OCI-LY1 (cell line): Measurements from ENCODE around the gene PTS.

Source experiments
- EZH2 ChIP-seq: fragments of 200-600 bp; sonication (generic), shearing (Covaris generic); IDR thresholded peaks from 2 replicates; pipeline ENCODE4 v1.8.0; 2017; ENCODE audit warnings: borderline replicate concordance, mixed run types, mild to moderate bottlenecking, antibody characterized with exemption, low read length, moderate library complexity, mixed read lengths
- TF ChIP-seq, protein P1 (sequence below): fragments of 200-600 bp; sonication (generic), shearing (Covaris generic); IDR thresholded peaks from 2 replicates; pipeline ENCODE4 v1.5.1; 2017; ENCODE audit warnings: mild to moderate bottlenecking, antibody characterized with exemption, low read length, moderate library complexity, mixed read lengths

DNA sequence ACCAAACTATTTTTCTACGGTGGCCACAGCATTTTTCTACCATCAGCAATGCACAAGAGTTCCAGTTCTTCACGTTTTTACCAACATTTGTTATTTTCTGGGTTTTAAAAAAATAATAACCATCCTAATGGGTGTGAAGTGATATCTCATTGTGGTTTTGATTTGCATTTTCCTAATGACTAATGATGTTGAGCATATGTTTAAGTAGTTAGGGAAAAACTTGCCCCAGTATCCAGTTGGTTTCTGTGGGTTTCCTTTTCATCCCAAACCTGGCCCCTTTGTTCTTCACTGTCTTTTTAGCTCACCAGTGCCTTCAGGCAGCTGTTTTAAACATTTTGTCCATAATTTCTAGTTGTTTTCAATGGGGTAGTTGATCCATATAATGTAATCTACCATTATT is 14.7 kb upstream of the PTS start:
- TF ChIP-seq, protein P1, sequence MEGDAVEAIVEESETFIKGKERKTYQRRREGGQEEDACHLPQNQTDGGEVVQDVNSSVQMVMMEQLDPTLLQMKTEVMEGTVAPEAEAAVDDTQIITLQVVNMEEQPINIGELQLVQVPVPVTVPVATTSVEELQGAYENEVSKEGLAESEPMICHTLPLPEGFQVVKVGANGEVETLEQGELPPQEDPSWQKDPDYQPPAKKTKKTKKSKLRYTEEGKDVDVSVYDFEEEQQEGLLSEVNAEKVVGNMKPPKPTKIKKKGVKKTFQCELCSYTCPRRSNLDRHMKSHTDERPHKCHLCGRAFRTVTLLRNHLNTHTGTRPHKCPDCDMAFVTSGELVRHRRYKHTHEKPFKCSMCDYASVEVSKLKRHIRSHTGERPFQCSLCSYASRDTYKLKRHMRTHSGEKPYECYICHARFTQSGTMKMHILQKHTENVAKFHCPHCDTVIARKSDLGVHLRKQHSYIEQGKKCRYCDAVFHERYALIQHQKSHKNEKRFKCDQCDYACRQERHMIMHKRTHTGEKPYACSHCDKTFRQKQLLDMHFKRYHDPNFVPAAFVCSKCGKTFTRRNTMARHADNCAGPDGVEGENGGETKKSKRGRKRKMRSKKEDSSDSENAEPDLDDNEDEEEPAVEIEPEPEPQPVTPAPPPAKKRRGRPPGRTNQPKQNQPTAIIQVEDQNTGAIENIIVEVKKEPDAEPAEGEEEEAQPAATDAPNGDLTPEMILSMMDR, result no peak
- TF ChIP-seq EZH2, result no peak
